Endothelial cell of umbilical vein (primary cell): ENCODE results near the gene RASSF5. TPM values are rescaled to one million over a fixed set of nuclear protein-coding genes. Genes with fewer than 3 reads are reported as not detected.

Source experiments
- BruUV-seq: library from RNA; stranded (reverse); fragments of 400-500 nt; replicated peaks from 2 replicates; lab custom pipeline; 2021; lab: Mats Ljungman, UMichigan
- CTCF ChIA-PET: fragments of 300-600, 350-600 bp; sonication (Branson Sonifier 250); formaldehyde crosslinking; loops from one replicate; lab custom pipeline; 2021; ENCODE audit warnings: antibody characterized with exemption, inconsistent platforms; lab: Charles Lee
- POLR2A ChIA-PET: fragments of 300-600, 350-600 bp; sonication (Branson Sonifier 250); formaldehyde crosslinking; loops from one replicate; lab custom pipeline; 2021; ENCODE audit warnings: antibody characterized with exemption, inconsistent platforms; lab: Charles Lee
- DNase-seq: peaks from one replicate; pipeline ENCODE4 v3.0.0-alpha.2; 2011; ENCODE audit warnings: low read depth, low spot score
- FAIRE-seq: peaks from 2 replicates; lab custom pipeline; 2011; peaks lifted over from hg19 to GRCh38; lab: Jason Lieb, UNC
- H2AFZ ChIP-seq: 2 replicates; pipeline ENCODE4 v1.6.0; 2012; ENCODE audit warnings: low read depth, low read length, control low read depth, inconsistent platforms
- H3K27ac ChIP-seq: 2 replicates; pipeline ENCODE4 v1.5.1; 2011; ENCODE audit warnings: low read depth, mild to moderate bottlenecking, control low read depth, low read length, moderate library complexity; ENCODE audit not compliant: insufficient read depth
- H3K27me3 ChIP-seq, 2 experiments: 2 replicates each; pipeline versions ENCODE4 v1.6.0 to v1.6.1; 2011; ENCODE audit warnings: low read length in 2 of 2, mixed read lengths in 1 of 2; ENCODE audit not compliant: control insufficient read depth in 2 of 2, insufficient read depth in 2 of 2
- H3K36me3 ChIP-seq, 2 experiments: 2 replicates in 1 of 2; 3 replicates in 1 of 2; pipeline ENCODE4 v1.5.1; 2011; ENCODE audit warnings: low read length in 2 of 2, mild to moderate bottlenecking in 1 of 2, moderate library complexity in 1 of 2; ENCODE audit not compliant: control insufficient read depth in 2 of 2, insufficient read depth in 2 of 2; ENCODE audit errors: extremely low read depth in 1 of 2
- H3K4me1 ChIP-seq: 3 replicates; pipeline ENCODE4 v1.5.1; 2011; ENCODE audit warnings: mild to moderate bottlenecking, low read length; ENCODE audit not compliant: control insufficient read depth, insufficient read depth; ENCODE audit errors: extremely low read depth
- H3K4me2 ChIP-seq: 2 replicates; pipeline ENCODE4 v1.6.1; 2011; ENCODE audit warnings: low read length, control low read depth, mixed read lengths; ENCODE audit not compliant: insufficient read depth
- H3K4me3 ChIP-seq, 3 experiments: fragments of 200-600 bp in 1 of 3; sonication (generic), shearing (Covaris generic) in 1 of 3; replicated peaks in 1 of 3; 2 replicates each; pipeline ENCODE4 v1.5.1; 2011 to 2016; ENCODE audit warnings: control low read depth in 3 of 3, low read length in 3 of 3, mild to moderate bottlenecking in 2 of 3, inconsistent platforms in 1 of 3, low read depth in 1 of 3, moderate library complexity in 1 of 3; ENCODE audit not compliant: insufficient read depth in 1 of 3
- H3K79me2 ChIP-seq: 2 replicates; pipeline ENCODE4 v1.6.0; 2012; ENCODE audit warnings: low read length, inconsistent platforms; ENCODE audit not compliant: control insufficient read depth, insufficient read depth
- H3K9ac ChIP-seq: replicated peaks from 2 replicates; pipeline ENCODE3; 2011; ENCODE audit warnings: low read length, control low read depth; ENCODE audit not compliant: insufficient read depth; ENCODE audit errors: extremely low read depth
- H3K9me1 ChIP-seq: replicated peaks from 3 replicates; pipeline ENCODE4 v1.6.0; 2011; ENCODE audit warnings: mild to moderate bottlenecking, low read length; ENCODE audit not compliant: control insufficient read depth, insufficient read depth; ENCODE audit errors: extremely low read depth
- H3K9me3 ChIP-seq: replicated peaks from 2 replicates; pipeline ENCODE4 v1.5.1; 2012; ENCODE audit warnings: low read length, inconsistent platforms; ENCODE audit not compliant: control insufficient read depth, insufficient read depth
- H4K20me1 ChIP-seq: replicated peaks from 2 replicates; pipeline ENCODE3; 2011; ENCODE audit warnings: mild to moderate bottlenecking, low read length; ENCODE audit not compliant: control insufficient read depth, insufficient read depth; ENCODE audit errors: extremely low read depth
- FOS ChIP-seq: IDR thresholded peaks from 2 replicates; pipeline ENCODE4 v1.6.1; 2011; ENCODE audit warnings: mild to moderate bottlenecking, low read length, moderate library complexity, borderline replicate concordance; ENCODE audit not compliant: insufficient read depth
- GATA2 ChIP-seq: IDR thresholded peaks from 2 replicates; pipeline ENCODE4 v1.7.0; 2011; ENCODE audit warnings: low read depth, mild to moderate bottlenecking, moderate library complexity, mixed read lengths, low read length; ENCODE audit not compliant: insufficient read length, insufficient read depth
- POLR2A ChIP-seq: IDR thresholded peaks from 2 replicates; pipeline ENCODE4 v1.6.1; 2012; ENCODE audit warnings: low read depth, mild to moderate bottlenecking, control low read depth, low read length
- POLR2AphosphoS5 ChIP-seq: IDR thresholded peaks from 2 replicates; pipeline ENCODE4 v1.6.1; 2012; ENCODE audit warnings: low read depth, mild to moderate bottlenecking, control low read depth, low read length, moderate library complexity; ENCODE audit not compliant: insufficient read depth
- dilution Hi-C: fragments of 300-500 bp; cut with MboI; formaldehyde crosslinking; loops from one replicate; pipeline ENCODE4 v1.15.0; 2019; ENCODE audit warnings: low sequenced_read_pairs; ENCODE audit not compliant: extremely low pct_ligation_motif_present
- intact Hi-C: fragments of 100-400 bp; cut with micrococcal nuclease; formaldehyde crosslinking; loops from one replicate; pipeline ENCODE4 v1.10.0; 2022
- polyA plus RNA-seq, 4 experiments: library from polyadenylated mRNA; depleted of rRNA in 3 of 4; stranded (reverse) in 3 of 4; unstranded in 1 of 4; fragments of >200 nt; gene quantifications; 2 replicates each; pipeline versions ENCODE4 v1.2.1 to v1.2.3, GENCODE V29; 2011 to 2012; ENCODE audit warnings: missing spikeins in 1 of 4
- total RNA-seq: library from RNA; stranded (reverse); gene quantifications from 2 replicates; pipeline ENCODE4 v1.2.3, GENCODE V29; 2021

RASSF5 gene
- total and polyA plus RNA-seq, 2 donors (not counting 3 experiments of a cell fraction or from before 2014, with no cell fraction given), result 0.23 to 0.60 TPM

DNA sequence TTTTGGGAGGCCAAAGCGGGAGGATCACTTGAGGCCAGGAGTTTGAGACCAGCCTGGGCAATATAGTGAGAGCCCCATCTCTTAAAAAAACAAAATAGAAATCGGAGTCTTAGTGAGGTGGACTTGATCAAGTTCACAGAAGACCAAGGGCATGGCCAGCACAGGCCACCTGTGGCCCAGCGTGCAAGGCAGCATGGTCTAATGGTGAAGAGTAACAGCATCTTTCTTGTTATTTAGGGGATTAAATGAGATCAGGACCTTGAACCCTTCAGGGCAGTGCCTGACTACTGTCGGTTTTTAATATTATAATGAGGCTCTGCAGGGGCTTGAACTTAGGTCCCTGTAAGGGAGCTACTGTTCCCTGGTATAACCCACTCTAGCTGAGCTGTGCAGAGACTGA is 66.4 kb downstream of the RASSF5 start:
- H3K4me2 ChIP-seq, result no peak overlapping the region
- H3K27ac ChIP-seq, result no peak overlapping the region
- no peak overlapping the region for H3K9ac ChIP-seq
- no peak overlapping the region for H3K4me3 ChIP-seq
- BruUV-seq, result no TSS peak
- no peak for DNase-seq
- H2AFZ ChIP-seq, result no peak overlapping the region
- no peaks in the 10 kb centered on the region for H3K9me3 ChIP-seq
- H3K36me3 ChIP-seq, result no peaks in the 10 kb centered on the region
- CTCF ChIA-PET, result interaction anchor here (1.1 to 16.8 kb wide), 2 partner anchors 10 to 30 kb away, joined by 3 to 427 read pairs; no protein-coding TSS in a partner anchor
- dilution Hi-C loops, result no loop called here
- TF ChIP-seq GATA2 (no peak), FOS (no peak), POLR2A (no peak)
- H4K20me1 ChIP-seq, result no peaks in the 10 kb centered on the region
- H3K9me1 ChIP-seq, result no peaks in the 10 kb centered on the region
- H3K27me3 ChIP-seq, result no peaks in the 10 kb centered on the region
- H3K4me1 ChIP-seq, result peaks cover 28% of the 10 kb centered on the region
- intact Hi-C loops, result loop anchor here (2.0 kb wide), 1 partner anchor 29 kb away; no protein-coding TSS in a partner anchor
- H3K79me2 ChIP-seq, result no peaks in the 10 kb centered on the region
- no peak for FAIRE-seq
- POLR2A ChIA-PET, result no interaction called here

- Histone ChIP-seq H3K9me1 (no peaks in the 10 kb centered on the region), H3K27ac (peak overlapping the region; percentile 46), H2AFZ (peak overlapping the region; percentile 44), H3K36me3 (no peaks in the 10 kb centered on the region), H3K9me3 (no peaks in the 10 kb centered on the region), H3K4me3 (no peak overlapping the region), H3K4me2 (peak overlapping the region; percentile 70), H4K20me1 (no peaks in the 10 kb centered on the region), H3K79me2 (no peaks in the 10 kb centered on the region), H3K27me3 (no peaks in the 10 kb centered on the region), H3K9ac (no peak overlapping the region), H3K4me1 (peaks cover 26% of the 10 kb centered on the region)
- dilution Hi-C loops (no loop called here), intact Hi-C loops (loop anchor here (2.0 kb wide), 1 partner anchor 31 kb away; no protein-coding TSS in a partner anchor)
- ChIA-PET POLR2A (no interaction called here), CTCF (interaction anchor here (0.5 to 16.8 kb wide), 8 partner anchors 8 to 918 kb away, joined by 3 to 427 read pairs (median 4); no protein-coding TSS in a partner anchor)
- peak; percentile 98 for FAIRE-seq
- TF ChIP-seq POLR2A, result no peak
- TF ChIP-seq POLR2AphosphoS5, result peak; percentile 32
- DNase-seq, result peak; percentile 91
- BruUV-seq, result no TSS peak
Measured at GRCh38 chr1:206575165-206575893, 68.0 kb downstream of the RASSF5 start.
